ENCODE measurements around the gene SNED1.

The SNED1 gene

GRCh38 chr2:241030883-241031282 is 32.5 kb downstream of the SNED1 start:
- no peak for DNase-seq

GRCh38 chr2:241031436-241032165 is 33.2 kb downstream of the SNED1 start:
- no peak for DNase-seq

- DNase-seq, result no peak
These were observed 35.0 kb downstream of the SNED1 start for GRCh38 chr2:241033336-241033987.

- DNase-seq, result no peak
These were observed 35.6 kb downstream of the SNED1 start for GRCh38 chr2:241033994-241034393.

GRCh38 chr2:241034490-241035141 is 36.2 kb downstream of the SNED1 start:
- no peak for DNase-seq

GRCh38 chr2:241035142-241035817 is 36.9 kb downstream of the SNED1 start:
- DNase-seq, result no peak

GRCh38 chr2:241035818-241036396 is 37.5 kb downstream of the SNED1 start:
- no peak for DNase-seq

- no peak for DNase-seq
These were observed 38.1 kb downstream of the SNED1 start for GRCh38 chr2:241036397-241036963.

GRCh38 chr2:241036964-241037421 is 38.6 kb downstream of the SNED1 start:
- DNase-seq, result no peak

GRCh38 chr2:241037498-241037897 is 39.1 kb downstream of the SNED1 start:
- no peak for DNase-seq

GRCh38 chr2:241038374-241039180 is 40.2 kb downstream of the SNED1 start:
- no peak for DNase-seq

- DNase-seq, result no peak
These were observed 41.0 kb downstream of the SNED1 start for GRCh38 chr2:241039416-241039815.

- DNase-seq, result no peak
These were observed 41.8 kb downstream of the SNED1 start for GRCh38 chr2:241040081-241040803.

GRCh38 chr2:241041589-241042158 is 43.3 kb downstream of the SNED1 start:
- DNase-seq, result no peak

- no peak for DNase-seq
These were observed 45.2 kb downstream of the SNED1 start for GRCh38 chr2:241043581-241043980.

GRCh38 chr2:241047253-241048010 is 49.0 kb downstream of the SNED1 start:
- DNase-seq, result no peak

- DNase-seq, result no peak
These were observed 49.9 kb downstream of the SNED1 start for GRCh38 chr2:241048149-241048948.

GRCh38 chr2:241048949-241049343 is 50.5 kb downstream of the SNED1 start:
- no peak for DNase-seq

Measured in NCI-H2029 (cell line).